ENCODE measurements around the gene TRIM40.
"Not testable (repeated sequence)": the region's sequence is repeated elsewhere in the genome, so short reads cannot be mapped to it uniquely, and the experiment has no call there.

TRIM40 gene

DNA sequence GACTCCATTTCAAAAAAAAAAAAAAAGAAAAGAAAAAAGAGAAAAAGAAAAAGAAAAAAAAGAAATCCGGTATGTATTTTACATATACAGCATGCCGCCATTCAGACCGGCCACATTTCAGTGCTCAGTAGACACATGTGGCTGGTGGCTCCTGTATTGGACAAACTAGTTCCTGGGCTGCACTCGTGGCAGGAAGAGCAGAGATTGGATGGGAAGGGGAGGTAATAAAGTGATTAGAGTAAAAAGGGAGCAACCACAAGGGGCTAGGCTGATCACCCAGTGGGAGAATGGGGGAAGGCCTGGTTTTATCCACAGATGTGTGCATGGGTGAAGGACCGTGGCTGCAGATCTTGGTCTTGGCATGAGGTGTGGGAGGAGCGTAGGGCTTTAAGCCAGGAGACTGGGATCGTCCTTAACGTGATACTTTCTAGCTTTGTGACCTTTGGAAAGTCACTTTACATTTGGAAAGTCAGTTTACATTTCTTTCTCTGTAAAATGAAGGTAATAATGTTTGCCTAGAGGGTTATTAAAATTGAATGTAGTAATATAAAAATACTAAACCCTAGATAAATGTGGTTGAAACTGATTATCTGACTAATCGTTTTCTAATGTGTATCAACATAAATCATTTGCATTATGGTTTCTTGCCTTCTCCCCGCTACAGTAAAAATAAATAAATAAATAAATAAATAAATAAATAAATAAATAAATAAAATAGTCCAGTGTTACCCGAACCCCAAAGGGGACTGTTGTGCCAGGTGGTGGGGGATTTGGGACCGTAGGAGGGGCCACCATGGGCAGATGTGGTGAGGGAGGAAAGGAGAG lies 26.5 kb downstream of the TRIM40 start:
- DNase-seq (ENCODE audit: low read depth in 1 of 2, low spot score in 1 of 2): no peak

DNA sequence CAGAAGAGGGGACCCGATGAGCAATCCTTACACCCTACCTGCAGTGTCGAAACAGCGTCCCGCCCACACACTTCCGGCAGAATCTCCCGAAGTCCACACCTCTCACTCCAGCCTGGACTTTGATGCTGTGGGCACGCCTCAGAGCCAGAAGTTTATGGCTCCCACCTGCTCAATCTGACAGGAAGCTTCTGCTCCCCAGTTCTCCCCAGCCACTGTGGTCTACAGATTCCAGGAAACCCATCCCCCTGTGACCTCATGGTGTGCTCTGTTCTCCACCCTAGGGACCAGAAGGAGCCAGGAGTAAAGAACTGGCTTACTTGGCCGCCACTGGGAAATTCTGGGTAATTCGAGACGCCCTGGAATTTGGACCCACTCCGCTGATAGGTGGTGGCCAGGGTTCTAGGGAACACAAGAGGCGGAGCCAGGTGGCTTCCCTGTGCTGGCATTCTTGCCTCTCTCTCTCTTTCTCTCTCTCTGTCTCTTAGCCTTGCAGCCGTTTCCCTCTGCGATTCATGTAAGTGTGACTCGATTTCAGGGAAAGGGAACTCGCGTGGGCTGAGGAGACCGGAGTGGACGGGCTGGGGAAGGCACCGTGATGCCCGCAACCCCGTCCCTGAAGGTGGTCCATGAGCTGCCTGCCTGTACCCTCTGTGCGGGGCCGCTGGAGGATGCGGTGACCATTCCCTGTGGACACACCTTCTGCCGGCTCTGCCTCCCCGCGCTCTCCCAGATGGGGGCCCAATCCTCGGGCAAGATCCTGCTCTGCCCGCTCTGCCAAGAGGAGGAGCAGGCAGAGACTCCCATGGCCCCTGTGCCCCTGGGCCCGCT lies 27.4 kb downstream of the TRIM40 start, which contains the start of gene TRIM15:
Gene TRIM15 (plus strand): TSS at position 457 of the 828 bp plus-strand sequence. CDS start 139 bp downstream, at position 596.
- peak in 1 of 2 donors; percentile 38 for DNase-seq (ENCODE audit: low read depth in 1 of 2, low spot score in 1 of 2)

DNA sequence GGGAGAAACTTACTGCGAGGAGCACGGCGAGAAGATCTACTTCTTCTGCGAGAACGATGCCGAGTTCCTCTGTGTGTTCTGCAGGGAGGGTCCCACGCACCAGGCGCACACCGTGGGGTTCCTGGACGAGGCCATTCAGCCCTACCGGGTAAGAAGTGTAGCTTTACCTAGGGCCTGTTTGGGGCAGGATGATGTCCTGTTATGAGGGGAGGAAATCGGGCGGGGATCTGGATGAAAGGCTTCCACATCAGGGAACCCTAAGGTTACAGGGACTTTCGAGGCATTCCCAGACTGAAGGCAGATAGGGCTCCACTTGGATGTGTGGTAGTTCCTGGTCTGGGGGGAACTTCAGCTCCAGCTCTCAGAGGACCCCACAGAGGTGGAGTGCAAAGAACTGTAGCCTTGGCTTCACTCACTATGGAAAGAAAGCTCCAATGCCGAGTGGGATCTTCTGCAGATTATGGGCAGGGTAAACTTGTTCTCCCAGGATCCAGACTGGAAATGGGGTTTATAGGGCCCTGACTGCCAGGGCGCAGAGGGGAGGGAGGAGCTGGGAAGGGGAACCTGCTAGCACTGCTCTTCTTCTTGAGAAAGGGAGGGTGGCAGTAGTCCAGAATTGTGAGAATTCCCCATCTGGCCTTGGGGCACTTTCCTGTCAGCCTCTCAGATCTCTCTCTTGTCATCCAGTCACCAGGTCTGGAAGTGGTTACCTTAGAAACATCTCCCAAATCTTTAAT lies 28.1 kb downstream of the TRIM40 start:
- no peak for DNase-seq (ENCODE audit: low read depth in 1 of 2, low spot score in 1 of 2)

- no peak for DNase-seq (ENCODE audit: low read depth in 1 of 2, low spot score in 1 of 2)
Measured at GRCh38 chr6:30164714-30165113, 28.8 kb downstream of the TRIM40 start.

- not testable (repeated sequence) for DNase-seq (ENCODE audit: low read depth in 1 of 2, low spot score in 1 of 2)
Measured at GRCh38 chr6:30165238-30165637, 29.3 kb downstream of the TRIM40 start.

DNA sequence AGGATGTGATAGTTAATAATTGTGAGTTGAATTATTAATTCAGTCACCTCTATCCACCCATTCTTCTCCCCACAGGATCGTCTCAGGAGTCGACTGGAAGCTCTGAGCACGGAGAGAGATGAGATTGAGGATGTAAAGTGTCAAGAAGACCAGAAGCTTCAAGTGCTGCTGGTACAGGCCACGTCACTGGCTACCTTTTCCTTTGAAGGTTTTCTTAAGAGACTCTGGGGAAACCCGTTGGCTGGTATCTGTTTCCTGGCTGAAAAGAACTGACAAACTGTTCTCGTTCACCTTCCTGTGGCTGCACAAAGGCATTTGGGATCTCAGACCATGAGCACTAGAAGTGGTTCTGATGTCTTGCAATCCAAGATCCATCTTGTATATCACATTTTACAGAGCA lies 31.2 kb downstream of the TRIM40 start:
- no peak for DNase-seq (ENCODE audit: low read depth in 1 of 2, low spot score in 1 of 2)

- no peak for DNase-seq (ENCODE audit: low read depth in 1 of 2, low spot score in 1 of 2)
Measured at GRCh38 chr6:30168741-30169140, 32.8 kb downstream of the TRIM40 start.

- no peak for DNase-seq (ENCODE audit: low read depth in 1 of 2, low spot score in 1 of 2)
Measured at GRCh38 chr6:30169658-30170614, 34.0 kb downstream of the TRIM40 start.

DNA sequence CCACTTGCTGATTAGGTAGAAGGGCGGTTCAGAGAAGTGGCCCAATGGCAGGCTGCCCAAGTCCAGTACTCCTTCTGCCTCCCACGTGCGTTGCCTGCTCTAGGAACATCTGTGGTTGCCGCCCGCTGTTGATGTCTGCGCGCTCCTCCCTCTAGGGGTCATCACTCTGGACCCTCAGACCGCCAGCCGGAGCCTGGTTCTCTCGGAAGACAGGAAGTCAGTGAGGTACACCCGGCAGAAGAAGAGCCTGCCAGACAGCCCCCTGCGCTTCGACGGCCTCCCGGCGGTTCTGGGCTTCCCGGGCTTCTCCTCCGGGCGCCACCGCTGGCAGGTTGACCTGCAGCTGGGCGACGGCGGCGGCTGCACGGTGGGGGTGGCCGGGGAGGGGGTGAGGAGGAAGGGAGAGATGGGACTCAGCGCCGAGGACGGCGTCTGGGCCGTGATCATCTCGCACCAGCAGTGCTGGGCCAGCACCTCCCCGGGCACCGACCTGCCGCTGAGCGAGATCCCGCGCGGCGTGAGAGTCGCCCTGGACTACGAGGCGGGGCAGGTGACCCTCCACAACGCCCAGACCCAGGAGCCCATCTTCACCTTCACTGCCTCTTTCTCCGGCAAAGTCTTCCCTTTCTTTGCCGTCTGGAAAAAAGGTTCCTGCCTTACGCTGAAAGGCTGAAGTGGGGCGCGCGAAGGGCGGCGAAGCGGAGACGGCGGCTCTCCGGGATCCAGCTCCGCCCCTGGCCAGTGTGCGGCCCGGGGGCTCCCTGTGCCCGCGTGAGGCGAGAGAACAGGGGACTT lies 35.9 kb downstream of the TRIM40 start:
- no peak for DNase-seq (ENCODE audit: low read depth in 1 of 2, low spot score in 1 of 2)

DNA sequence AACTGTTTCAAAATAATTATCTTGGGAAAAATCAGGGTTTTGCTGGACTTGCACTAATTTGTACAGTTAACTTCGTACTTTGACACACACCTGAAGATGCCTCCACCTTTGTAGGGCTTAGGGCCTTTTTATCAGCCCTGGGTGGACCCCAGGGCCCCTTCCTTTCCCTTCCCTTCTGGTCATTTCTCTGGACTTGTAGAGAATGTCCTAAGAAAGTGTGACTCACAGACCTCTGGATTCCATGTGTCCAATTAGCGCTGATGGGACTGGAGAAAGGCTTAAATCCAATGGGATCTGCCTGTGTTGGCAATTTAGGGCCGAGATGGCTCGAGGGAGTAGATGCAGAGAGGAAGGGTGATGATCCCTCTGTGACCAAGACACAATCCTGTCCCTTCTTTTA lies 36.7 kb downstream of the TRIM40 start:
- DNase-seq (ENCODE audit: low read depth in 1 of 2, low spot score in 1 of 2): no peak

DNA sequence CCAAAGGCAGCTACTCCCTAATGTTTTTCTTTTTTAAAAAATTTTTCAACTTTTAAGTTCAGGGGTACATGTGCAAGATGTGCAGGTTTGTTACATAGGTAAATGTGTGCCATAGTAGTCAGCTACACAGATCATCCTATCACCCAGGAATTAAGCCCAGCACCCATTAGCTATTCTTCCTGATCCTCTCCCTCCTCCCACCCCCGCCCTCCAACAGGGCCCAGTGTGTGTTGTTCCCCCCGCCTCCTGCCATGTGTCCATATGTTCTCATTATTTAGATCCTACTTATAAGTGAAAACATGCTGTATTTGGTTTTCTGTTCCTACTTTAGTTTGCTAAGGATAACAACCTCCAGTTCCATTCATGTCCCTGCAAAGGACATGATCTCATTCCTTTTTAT lies 39.8 kb downstream of the TRIM40 start:
- DNase-seq (ENCODE audit: low read depth in 1 of 2, low spot score in 1 of 2): no peak

DNA sequence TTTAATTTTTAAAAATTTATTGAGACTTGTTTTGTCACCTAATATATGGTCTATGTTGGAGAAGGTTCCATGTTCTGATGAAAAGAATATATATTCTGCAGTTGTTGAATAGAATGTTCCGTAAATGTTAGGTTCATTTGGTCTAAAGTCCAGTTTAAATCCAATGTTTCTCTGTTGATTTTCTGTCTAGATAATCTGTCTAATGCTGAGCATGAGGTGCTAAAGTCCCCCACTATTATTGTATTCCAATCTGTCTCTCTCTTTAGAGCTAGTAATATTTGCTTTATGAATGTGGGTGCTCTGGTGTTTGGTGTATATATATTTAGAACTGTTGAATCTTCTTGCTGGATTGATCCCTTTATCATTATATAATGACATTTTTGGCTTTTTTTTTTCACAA lies 42.9 kb downstream of the TRIM40 start:
- DNase-seq (ENCODE audit: low read depth in 1 of 2, low spot score in 1 of 2): no peak

GRCh38 chr6:30180145-30180544 lies 44.2 kb downstream of the TRIM40 start:
- DNase-seq (ENCODE audit: low read depth in 1 of 2, low spot score in 1 of 2): no peak

- DNase-seq (ENCODE audit: low read depth in 1 of 2, low spot score in 1 of 2): no peak
Measured at GRCh38 chr6:30184417-30185031, 48.6 kb downstream of the TRIM40 start.

DNA sequence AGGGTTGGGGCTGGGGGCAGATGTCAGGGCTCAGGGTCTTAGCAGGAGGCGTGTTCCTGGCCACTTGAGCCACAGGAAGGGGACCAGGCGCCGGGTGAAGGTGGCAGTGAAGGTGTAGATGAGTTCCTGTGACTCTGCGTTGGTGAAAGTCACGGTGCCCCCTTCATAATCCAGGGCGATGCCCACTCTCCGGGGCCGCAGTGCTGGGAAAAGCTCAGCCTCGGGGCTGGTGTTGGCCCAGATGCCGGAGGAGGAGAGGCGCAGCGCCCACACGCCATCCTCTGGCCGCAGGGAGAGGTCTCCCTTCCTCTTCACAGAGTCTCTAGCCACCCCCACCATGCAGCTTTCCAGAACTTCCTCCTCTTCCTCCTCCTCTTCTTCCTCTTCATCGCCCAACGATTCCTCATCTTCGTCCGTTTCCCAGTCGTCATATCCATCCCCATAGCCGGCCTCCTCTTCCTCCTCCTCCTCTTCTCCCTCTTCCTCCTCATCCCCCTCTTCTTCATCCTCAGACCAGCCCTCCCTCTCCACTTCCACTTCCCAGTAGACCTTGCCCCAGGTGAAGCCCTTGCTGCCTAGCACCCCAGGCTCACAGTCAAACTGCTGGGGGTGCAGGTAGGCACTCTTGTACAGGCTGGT lies 50.0 kb downstream of the TRIM40 start:
- no peak for DNase-seq (ENCODE audit: low read depth in 1 of 2, low spot score in 1 of 2)

DNA sequence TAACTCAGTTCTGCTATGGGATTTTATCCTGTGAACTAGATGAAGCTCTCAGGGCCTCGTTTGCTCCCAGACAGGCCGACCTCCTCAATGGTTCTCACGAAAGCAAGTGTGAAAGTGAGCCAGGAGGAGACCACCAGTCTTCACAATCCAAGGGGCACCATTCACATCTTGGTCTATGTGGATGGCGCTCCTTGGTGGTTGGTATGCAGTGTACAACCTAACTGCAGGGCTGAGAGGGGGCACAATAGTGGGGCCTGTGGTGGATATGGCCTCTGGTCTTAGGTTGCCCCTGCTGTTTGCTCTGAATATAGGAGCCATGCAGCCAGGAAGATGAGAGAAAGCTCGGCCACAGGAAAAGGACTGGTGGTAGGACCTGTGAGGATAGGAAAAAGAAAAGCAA lies 52.6 kb downstream of the TRIM40 start:
- DNase-seq (ENCODE audit: low read depth in 1 of 2, low spot score in 1 of 2): no peak

- no peak for DNase-seq (ENCODE audit: low read depth in 1 of 2, low spot score in 1 of 2)
Measured at GRCh38 chr6:30192076-30192475, 56.1 kb downstream of the TRIM40 start.

- DNase-seq (ENCODE audit: low read depth in 1 of 2, low spot score in 1 of 2): no peak
Measured at GRCh38 chr6:30194797-30195690, 59.1 kb downstream of the TRIM40 start.

Data from stimulated activated CD4-positive, alpha-beta T cell treated with anti-CD3 and anti-CD28 coated beads, Interleukin-15, amount 100 ng/mL, for 1 hour (primary cell).